Skin of body (tissue), 2 donors: ENCODE results near the gene BAG3. TPM values are rescaled to one million over a fixed set of nuclear protein-coding genes. Genes with fewer than 3 reads are reported as not detected.
"Not testable (repeated sequence)": the region's sequence is repeated elsewhere in the genome, so short reads cannot be mapped to it uniquely, and the experiment has no call there.

Experiments used
- DNase-seq: peaks from one replicate; lab custom pipeline; 2025; lab: John Stamatoyannopoulos, UW
- total RNA-seq: library from RNA; depleted of rRNA; stranded (reverse); fragments of >200 nt; gene quantifications from one replicate; pipeline ENCODE4 v1.2.3, GENCODE V29; 2014

BAG3 gene
- total RNA-seq = 11.6 TPM

- DNase-seq = peak; percentile 77
Measured at GRCh38 chr10:119650692-119651513, at the start of gene BAG3. Gene BAG3 (plus strand): TSS chr10:119651380. CDS start chr10:119651676, 296 bp downstream.

GRCh38 chr10:119602241-119603095 is 48.7 kb upstream of the BAG3 start:
- DNase-seq = no peak

GRCh38 chr10:119604468-119604867 is 46.7 kb upstream of the BAG3 start:
- DNase-seq = no peak

- DNase-seq = no peak
Measured at GRCh38 chr10:119608316-119609155, 42.6 kb upstream of the BAG3 start.

- no peak for DNase-seq
Measured at GRCh38 chr10:119609516-119609915, 41.7 kb upstream of the BAG3 start.

GRCh38 chr10:119611433-119611832 is 39.7 kb upstream of the BAG3 start:
- DNase-seq = no peak

GRCh38 chr10:119613741-119614140 is 37.4 kb upstream of the BAG3 start:
- DNase-seq = no peak

GRCh38 chr10:119614686-119615085 is 36.5 kb upstream of the BAG3 start:
- DNase-seq = no peak

- peak; percentile 48 for DNase-seq
Measured at GRCh38 chr10:119616882-119617570, 34.2 kb upstream of the BAG3 start.

GRCh38 chr10:119619215-119619614 is 32.0 kb upstream of the BAG3 start:
- DNase-seq = no peak

GRCh38 chr10:119619811-119620210 is 31.4 kb upstream of the BAG3 start:
- DNase-seq = not testable (repeated sequence)

- DNase-seq = no peak
Measured at GRCh38 chr10:119620241-119621077, 30.7 kb upstream of the BAG3 start.

GRCh38 chr10:119621078-119621384 is 30.1 kb upstream of the BAG3 start:
- DNase-seq = no peak

- DNase-seq = no peak
Measured at GRCh38 chr10:119625570-119626280, 25.5 kb upstream of the BAG3 start.

GRCh38 chr10:119630300-119630699 is 20.9 kb upstream of the BAG3 start:
- DNase-seq = no peak

GRCh38 chr10:119633538-119634218 is 17.5 kb upstream of the BAG3 start:
- peak; percentile 51 for DNase-seq

- DNase-seq = no peak
Measured at GRCh38 chr10:119634219-119634544, 17.0 kb upstream of the BAG3 start.

GRCh38 chr10:119637631-119638030 is 13.5 kb upstream of the BAG3 start:
- no peak for DNase-seq

- DNase-seq = no peak
Measured at GRCh38 chr10:119638982-119639381, 12.2 kb upstream of the BAG3 start.
